SK-N-SH treated with all-trans-retinoic acid at 6 μM for 48 hours (cell line): ENCODE data around the gene SBSN.
A peak's percentile ranks its signal among the peaks of the same experiment; 100 is the strongest.

Experiments
- ATAC-seq: fragments of 200-7000 bp; cut with Tn5 transposase; 3 replicates; pipeline ENCODE4 v1.9.1; 2020; ENCODE audit warnings: mild to moderate bottlenecking, moderate library complexity
- ARNTL ChIP-seq: fragments of 450-650 bp; formaldehyde crosslinking; IDR thresholded peaks from 2 replicates; pipeline ENCODE4 v1.5.0; 2020; ENCODE audit warnings: low read depth, mild to moderate bottlenecking, moderate library complexity, borderline replicate concordance
- BACH2 ChIP-seq: fragments of 250-450 bp; sonication (Bioruptor Pico); IDR thresholded peaks from 2 replicates; pipeline ENCODE4 v1.9.0; 2021; ENCODE audit warnings: mild to moderate bottlenecking, borderline replicate concordance
- CSDC2 ChIP-seq: fragments of 250-450 bp; sonication (Bioruptor Pico); IDR thresholded peaks from 2 replicates; pipeline ENCODE4 v1.5.0; 2020; ENCODE audit warnings: mild to moderate bottlenecking, moderate library complexity
- ESRRG ChIP-seq: fragments of 250-450 bp; sonication (Bioruptor Pico); IDR thresholded peaks from 2 replicates; pipeline ENCODE4 v1.6.1; 2021; ENCODE audit warnings: mild to moderate bottlenecking
- ISL1 ChIP-seq: fragments of 250-450 bp; sonication (Bioruptor Pico); IDR thresholded peaks from 2 replicates; pipeline ENCODE4 v2.1.2; 2022; ENCODE audit warnings: mild to moderate bottlenecking, moderate library complexity
- OSR1 ChIP-seq: fragments of 250-450 bp; sonication (Bioruptor Pico); IDR thresholded peaks from 2 replicates; pipeline ENCODE4 v1.8.0; 2022; ENCODE audit warnings: moderate library complexity, mild to moderate bottlenecking, inconsistent platforms
- PPARA ChIP-seq: fragments of 250-450 bp; sonication (Bioruptor Pico); IDR thresholded peaks from 2 replicates; pipeline ENCODE4 v1.5.0; 2020; ENCODE audit warnings: mild to moderate bottlenecking, borderline replicate concordance
- RARB ChIP-seq: fragments of 250-450 bp; sonication (Bioruptor Pico); IDR thresholded peaks from 2 replicates; pipeline ENCODE4 v1.8.0; 2021; ENCODE audit warnings: mild to moderate bottlenecking, moderate library complexity
- TCF4 ChIP-seq: fragments of 250-450 bp; sonication (Bioruptor Pico); IDR thresholded peaks from 2 replicates; pipeline ENCODE4 v1.8.0; 2021; ENCODE audit warnings: mild to moderate bottlenecking, moderate library complexity, borderline replicate concordance
- TOX ChIP-seq: fragments of 250-450 bp; sonication (Bioruptor Pico); IDR thresholded peaks from 2 replicates; pipeline ENCODE4 v1.8.0; 2021; ENCODE audit warnings: mild to moderate bottlenecking, moderate library complexity, borderline replicate concordance
- ZC3H10 ChIP-seq: fragments of 250-450 bp; sonication (Bioruptor Pico); IDR thresholded peaks from 2 replicates; pipeline ENCODE4 v1.5.1; 2021; ENCODE audit warnings: mild to moderate bottlenecking, moderate library complexity
- ZFP30 ChIP-seq: fragments of 450-650 bp; formaldehyde crosslinking; IDR thresholded peaks from 2 replicates; pipeline ENCODE4 v1.5.0; 2022; ENCODE audit warnings: mild to moderate bottlenecking, moderate library complexity
- ZNF70 ChIP-seq: fragments of 450-650 bp; formaldehyde crosslinking; IDR thresholded peaks from 2 replicates; pipeline ENCODE4 v1.5.0; 2020; ENCODE audit warnings: mild to moderate bottlenecking, moderate library complexity
- ZNF8 ChIP-seq: fragments of 450-650 bp; formaldehyde crosslinking; IDR thresholded peaks from 2 replicates; pipeline ENCODE4 v1.5.0; 2020; ENCODE audit warnings: mild to moderate bottlenecking, moderate library complexity
- TF ChIP-seq, protein P1 (sequence below): fragments of 250-450 bp; sonication (Bioruptor Pico); IDR thresholded peaks from 2 replicates; pipeline ENCODE4 v1.5.1; 2020; ENCODE audit warnings: low read depth, mild to moderate bottlenecking, moderate library complexity
- TF ChIP-seq, protein P2 (sequence below): fragments of 250-450 bp; sonication (Bioruptor Pico); IDR thresholded peaks from 2 replicates; pipeline ENCODE4 v1.8.0; 2021; ENCODE audit warnings: low read depth, mild to moderate bottlenecking, moderate library complexity, borderline replicate concordance
- TF ChIP-seq, protein P3 (sequence below): fragments of 250-450 bp; sonication (Bioruptor Pico); IDR thresholded peaks from 2 replicates; pipeline ENCODE4 v1.8.0; 2020; ENCODE audit warnings: mild to moderate bottlenecking, moderate library complexity, borderline replicate concordance
- TF ChIP-seq, protein P4 (sequence below): fragments of 250-450 bp; sonication (Bioruptor Pico); IDR thresholded peaks from 2 replicates; pipeline ENCODE4 v1.5.0; 2020; ENCODE audit warnings: mild to moderate bottlenecking, moderate library complexity
- TF ChIP-seq, protein P5 (sequence below): fragments of 250-450 bp; sonication (Bioruptor Pico); IDR thresholded peaks from 2 replicates; pipeline ENCODE4 v1.5.1; 2021; ENCODE audit warnings: mild to moderate bottlenecking, moderate library complexity

The SBSN gene

DNA sequence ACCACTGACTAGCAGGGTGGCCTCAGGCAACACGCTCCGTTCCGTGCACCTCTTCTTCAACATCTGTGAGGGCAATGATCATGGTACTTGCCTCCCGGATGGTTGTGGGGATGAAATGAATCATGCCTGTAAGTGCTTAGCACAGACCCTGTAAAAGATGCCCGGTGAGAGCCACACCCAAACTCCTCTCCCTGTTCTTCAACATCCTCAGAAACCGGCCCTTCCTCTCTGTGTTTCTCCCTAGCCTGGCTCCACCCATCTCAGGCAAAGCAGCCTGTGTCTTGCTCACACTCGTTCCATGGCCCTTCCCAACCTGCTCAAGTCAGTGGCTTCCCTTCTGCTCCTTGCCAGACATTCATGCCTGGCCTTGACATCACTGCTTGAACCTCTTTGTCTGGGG is 8.8 kb downstream of the SBSN start:
- 0 out of 3 replicates have a peak, but pooled peaks have one; percentile 23 for ATAC-seq
- TF ChIP-seq PPARA (CRISPR knock-in tag) (no peak), ZNF70 (CRISPR knock-in tag) (no peak), CSDC2 (CRISPR knock-in tag) (no peak), ZC3H10 (CRISPR knock-in tag) (no peak), TCF4 (CRISPR knock-in tag) (no peak), OSR1 (no peak), ESRRG (no peak), RARB (CRISPR knock-in tag) (no peak), BACH2 (CRISPR knock-in tag) (no peak)
- TF ChIP-seq, protein P1, sequence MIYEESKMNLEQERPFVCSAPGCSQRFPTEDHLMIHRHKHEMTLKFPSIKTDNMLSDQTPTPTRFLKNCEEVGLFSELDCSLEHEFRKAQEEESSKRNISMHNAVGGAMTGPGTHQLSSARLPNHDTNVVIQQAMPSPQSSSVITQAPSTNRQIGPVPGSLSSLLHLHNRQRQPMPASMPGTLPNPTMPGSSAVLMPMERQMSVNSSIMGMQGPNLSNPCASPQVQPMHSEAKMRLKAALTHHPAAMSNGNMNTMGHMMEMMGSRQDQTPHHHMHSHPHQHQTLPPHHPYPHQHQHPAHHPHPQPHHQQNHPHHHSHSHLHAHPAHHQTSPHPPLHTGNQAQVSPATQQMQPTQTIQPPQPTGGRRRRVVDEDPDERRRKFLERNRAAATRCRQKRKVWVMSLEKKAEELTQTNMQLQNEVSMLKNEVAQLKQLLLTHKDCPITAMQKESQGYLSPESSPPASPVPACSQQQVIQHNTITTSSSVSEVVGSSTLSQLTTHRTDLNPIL (CRISPR knock-in tag): no peak
- TF ChIP-seq, protein P2, sequence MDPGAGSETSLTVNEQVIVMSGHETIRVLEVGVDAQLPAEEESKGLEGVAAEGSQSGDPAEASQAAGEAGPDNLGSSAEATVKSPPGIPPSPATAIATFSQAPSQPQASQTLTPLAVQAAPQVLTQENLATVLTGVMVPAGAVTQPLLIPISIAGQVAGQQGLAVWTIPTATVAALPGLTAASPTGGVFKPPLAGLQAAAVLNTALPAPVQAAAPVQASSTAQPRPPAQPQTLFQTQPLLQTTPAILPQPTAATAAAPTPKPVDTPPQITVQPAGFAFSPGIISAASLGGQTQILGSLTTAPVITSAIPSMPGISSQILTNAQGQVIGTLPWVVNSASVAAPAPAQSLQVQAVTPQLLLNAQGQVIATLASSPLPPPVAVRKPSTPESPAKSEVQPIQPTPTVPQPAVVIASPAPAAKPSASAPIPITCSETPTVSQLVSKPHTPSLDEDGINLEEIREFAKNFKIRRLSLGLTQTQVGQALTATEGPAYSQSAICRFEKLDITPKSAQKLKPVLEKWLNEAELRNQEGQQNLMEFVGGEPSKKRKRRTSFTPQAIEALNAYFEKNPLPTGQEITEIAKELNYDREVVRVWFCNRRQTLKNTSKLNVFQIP (CRISPR knock-in tag): no peak
- TF ChIP-seq, protein P3, sequence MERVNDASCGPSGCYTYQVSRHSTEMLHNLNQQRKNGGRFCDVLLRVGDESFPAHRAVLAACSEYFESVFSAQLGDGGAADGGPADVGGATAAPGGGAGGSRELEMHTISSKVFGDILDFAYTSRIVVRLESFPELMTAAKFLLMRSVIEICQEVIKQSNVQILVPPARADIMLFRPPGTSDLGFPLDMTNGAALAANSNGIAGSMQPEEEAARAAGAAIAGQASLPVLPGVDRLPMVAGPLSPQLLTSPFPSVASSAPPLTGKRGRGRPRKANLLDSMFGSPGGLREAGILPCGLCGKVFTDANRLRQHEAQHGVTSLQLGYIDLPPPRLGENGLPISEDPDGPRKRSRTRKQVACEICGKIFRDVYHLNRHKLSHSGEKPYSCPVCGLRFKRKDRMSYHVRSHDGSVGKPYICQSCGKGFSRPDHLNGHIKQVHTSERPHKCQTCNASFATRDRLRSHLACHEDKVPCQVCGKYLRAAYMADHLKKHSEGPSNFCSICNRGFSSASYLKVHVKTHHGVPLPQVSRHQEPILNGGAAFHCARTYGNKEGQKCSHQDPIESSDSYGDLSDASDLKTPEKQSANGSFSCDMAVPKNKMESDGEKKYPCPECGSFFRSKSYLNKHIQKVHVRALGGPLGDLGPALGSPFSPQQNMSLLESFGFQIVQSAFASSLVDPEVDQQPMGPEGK: no peak
- TF ChIP-seq, protein P4, sequence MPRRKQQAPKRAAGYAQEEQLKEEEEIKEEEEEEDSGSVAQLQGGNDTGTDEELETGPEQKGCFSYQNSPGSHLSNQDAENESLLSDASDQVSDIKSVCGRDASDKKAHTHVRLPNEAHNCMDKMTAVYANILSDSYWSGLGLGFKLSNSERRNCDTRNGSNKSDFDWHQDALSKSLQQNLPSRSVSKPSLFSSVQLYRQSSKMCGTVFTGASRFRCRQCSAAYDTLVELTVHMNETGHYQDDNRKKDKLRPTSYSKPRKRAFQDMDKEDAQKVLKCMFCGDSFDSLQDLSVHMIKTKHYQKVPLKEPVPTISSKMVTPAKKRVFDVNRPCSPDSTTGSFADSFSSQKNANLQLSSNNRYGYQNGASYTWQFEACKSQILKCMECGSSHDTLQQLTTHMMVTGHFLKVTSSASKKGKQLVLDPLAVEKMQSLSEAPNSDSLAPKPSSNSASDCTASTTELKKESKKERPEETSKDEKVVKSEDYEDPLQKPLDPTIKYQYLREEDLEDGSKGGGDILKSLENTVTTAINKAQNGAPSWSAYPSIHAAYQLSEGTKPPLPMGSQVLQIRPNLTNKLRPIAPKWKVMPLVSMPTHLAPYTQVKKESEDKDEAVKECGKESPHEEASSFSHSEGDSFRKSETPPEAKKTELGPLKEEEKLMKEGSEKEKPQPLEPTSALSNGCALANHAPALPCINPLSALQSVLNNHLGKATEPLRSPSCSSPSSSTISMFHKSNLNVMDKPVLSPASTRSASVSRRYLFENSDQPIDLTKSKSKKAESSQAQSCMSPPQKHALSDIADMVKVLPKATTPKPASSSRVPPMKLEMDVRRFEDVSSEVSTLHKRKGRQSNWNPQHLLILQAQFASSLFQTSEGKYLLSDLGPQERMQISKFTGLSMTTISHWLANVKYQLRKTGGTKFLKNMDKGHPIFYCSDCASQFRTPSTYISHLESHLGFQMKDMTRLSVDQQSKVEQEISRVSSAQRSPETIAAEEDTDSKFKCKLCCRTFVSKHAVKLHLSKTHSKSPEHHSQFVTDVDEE (CRISPR knock-in tag): no peak
- TF ChIP-seq, protein P5, sequence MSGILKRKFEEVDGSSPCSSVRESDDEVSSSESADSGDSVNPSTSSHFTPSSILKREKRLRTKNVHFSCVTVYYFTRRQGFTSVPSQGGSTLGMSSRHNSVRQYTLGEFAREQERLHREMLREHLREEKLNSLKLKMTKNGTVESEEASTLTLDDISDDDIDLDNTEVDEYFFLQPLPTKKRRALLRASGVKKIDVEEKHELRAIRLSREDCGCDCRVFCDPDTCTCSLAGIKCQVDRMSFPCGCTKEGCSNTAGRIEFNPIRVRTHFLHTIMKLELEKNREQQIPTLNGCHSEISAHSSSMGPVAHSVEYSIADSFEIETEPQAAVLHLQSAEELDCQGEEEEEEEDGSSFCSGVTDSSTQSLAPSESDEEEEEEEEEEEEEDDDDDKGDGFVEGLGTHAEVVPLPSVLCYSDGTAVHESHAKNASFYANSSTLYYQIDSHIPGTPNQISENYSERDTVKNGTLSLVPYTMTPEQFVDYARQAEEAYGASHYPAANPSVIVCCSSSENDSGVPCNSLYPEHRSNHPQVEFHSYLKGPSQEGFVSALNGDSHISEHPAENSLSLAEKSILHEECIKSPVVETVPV (CRISPR knock-in tag): no peak

DNA sequence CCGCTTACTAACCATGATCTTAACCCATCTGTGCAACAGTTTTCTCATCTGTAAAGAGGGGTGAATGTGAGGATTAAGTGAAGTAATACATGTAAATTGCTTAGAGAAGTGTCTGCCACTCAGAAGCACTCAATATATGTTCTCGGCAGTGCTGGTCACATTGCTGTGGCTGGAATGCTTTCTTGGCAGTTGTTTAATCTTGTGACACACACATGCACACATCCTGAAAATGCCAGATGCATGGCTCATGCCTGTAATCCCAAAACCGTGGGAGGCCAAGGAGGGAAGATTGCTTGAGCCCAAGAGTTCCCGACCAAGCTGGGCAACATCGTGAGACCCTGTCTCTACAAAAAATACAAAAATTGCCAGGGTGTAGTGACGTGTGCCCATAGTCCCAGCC is 9.8 kb downstream of the SBSN start:
- TF ChIP-seq, protein P5 (CRISPR knock-in tag): no peak
- no peak for TF ChIP-seq ESRRG
- no peak for TF ChIP-seq ZNF8
- TF ChIP-seq TOX: no peak
- TF ChIP-seq ZFP30: no peak
- no peak for TF ChIP-seq BACH2 (CRISPR knock-in tag)
- TF ChIP-seq RARB (CRISPR knock-in tag): no peak
- no peak for TF ChIP-seq CSDC2 (CRISPR knock-in tag)
- TF ChIP-seq, protein P2 (CRISPR knock-in tag): no peak
- TF ChIP-seq OSR1: no peak
- TF ChIP-seq, protein P3: no peak
- no peak for TF ChIP-seq ZNF70 (CRISPR knock-in tag)
- TF ChIP-seq ISL1 (CRISPR knock-in tag): no peak
- no peak for TF ChIP-seq ARNTL (CRISPR knock-in tag)
- no peak for TF ChIP-seq TCF4 (CRISPR knock-in tag)
- TF ChIP-seq, all 23 proteins: peak for 0
- ATAC-seq: peak; percentile 76
